HG03175 (cell line): ENCODE results near the gene PRR20G.
"Not testable (repeated sequence)": the region's sequence is repeated elsewhere in the genome, so short reads cannot be mapped to it uniquely, and the experiment has no call there.

Experiments
- ATAC-seq: cut with Tn5 transposase; IDR thresholded peaks from one replicate; pipeline ENCODE4 v1.9.1; 2021; ENCODE audit warnings: mild to moderate bottlenecking, moderate library complexity; ENCODE audit not compliant: unreplicated experiment

Gene PRR20G

DNA sequence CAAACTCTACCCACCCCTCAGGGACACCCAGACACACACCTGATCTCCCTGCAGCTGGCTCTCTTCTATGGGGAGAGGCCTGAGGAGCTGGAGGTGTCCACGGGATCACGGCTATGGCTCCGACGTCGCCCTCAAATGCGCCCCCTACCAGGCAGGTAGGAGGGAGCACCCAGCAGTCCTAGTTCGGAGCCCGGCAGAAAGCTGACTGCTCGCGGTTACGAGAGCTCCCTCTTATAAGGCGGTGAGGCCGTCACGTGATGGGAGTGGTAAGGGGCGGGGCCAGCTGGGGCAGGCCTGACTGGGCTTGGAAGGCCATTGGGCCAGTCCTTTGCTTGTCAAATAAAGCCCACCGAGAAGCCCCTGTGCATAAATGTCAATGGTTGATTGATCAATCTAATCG is at the start of gene PRR20G:
TSS of gene PRR20G (minus strand) at position 207 of the 400 bp plus-strand sequence. CDS start 681 bp downstream, outside the sequence.
- no peak for ATAC-seq

GRCh38 chr3:127337001-127337400 is 49.2 kb upstream of the PRR20G start:
- ATAC-seq: no peak

DNA sequence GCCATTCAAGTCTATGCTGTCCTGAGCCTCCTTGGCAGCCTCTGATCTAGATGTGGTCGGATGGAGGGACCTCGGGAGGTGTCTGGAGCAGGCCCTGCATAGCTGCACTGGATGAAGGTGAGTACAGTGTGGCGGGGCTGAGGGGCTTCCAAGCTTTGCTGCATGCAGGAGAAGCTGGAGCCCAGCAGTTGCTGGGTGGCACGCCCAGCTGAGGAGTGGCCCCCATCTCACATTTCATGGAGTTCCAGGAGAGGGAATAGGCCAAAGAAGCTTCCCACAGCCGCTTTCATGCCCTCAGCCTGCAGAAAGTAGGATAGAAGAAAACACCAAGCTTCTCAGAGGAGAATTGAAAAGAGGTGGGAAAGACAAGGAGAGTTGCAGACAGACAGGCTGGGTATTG is 48.3 kb upstream of the PRR20G start:
- ATAC-seq: no peak

- ATAC-seq: no peak
These were observed 42.5 kb upstream of the PRR20G start for GRCh38 chr3:127330385-127330784.

GRCh38 chr3:127329631-127330285 is 41.9 kb upstream of the PRR20G start:
- no peak for ATAC-seq

GRCh38 chr3:127328421-127328820 is 40.6 kb upstream of the PRR20G start:
- no peak for ATAC-seq

DNA sequence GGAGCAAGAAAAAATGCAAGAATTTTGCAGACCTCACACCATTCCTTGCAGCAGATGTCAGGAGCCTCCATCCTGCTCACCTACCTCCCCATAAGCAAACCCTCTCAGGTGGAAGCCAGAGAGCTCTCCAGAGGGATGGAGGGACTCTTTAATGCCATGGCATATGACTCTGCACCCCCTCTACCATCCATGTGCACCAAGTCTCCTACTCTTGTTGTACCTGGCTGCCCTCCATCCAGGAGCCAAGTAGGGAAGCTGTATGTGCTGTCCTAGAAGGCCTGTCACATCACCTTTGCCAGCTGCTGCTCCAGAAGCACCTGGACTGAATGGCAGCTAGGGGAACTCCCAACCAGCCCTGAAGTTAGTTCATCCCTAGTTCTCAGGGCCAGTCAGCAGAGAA is 38.5 kb upstream of the PRR20G start:
- ATAC-seq: no peak

- no peak for ATAC-seq
These were observed 37.7 kb upstream of the PRR20G start for GRCh38 chr3:127325629-127325961.

- no peak for ATAC-seq
These were observed 37.2 kb upstream of the PRR20G start for GRCh38 chr3:127324913-127325628.

GRCh38 chr3:127324076-127324475 is 36.2 kb upstream of the PRR20G start:
- no peak for ATAC-seq

- ATAC-seq: no peak
These were observed 35.7 kb upstream of the PRR20G start for GRCh38 chr3:127323581-127323980.

- ATAC-seq: no peak
These were observed 33.5 kb upstream of the PRR20G start for GRCh38 chr3:127321371-127321770.

DNA sequence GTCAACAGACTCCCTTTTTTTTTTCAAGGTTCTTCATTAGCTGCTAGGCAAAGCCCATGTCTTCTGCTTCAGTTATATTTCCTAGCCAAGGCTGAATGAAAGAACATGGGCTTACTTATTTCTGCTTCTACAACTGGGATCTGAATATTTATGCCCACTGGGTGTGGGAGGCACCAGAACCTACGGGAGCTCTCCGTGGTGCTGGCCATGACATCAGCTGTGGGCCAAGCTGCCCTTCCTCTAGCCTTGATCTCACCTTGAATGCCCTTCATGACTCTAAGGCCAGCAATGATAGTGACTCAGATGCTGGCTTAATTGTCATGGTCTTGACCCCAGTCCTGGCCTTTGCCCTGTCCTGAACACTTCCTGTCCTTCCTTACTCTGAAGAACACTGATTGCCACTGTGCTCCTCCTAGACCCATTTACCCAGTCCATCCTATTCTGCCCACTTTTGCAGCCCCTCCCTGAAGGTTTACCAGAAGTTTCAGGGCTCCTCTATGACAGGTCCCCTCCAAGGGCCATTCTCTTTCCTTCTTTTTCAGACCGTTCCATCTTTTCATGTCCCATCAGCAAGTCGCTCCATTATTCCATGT is 32.8 kb upstream of the PRR20G start:
- no peak for ATAC-seq

DNA sequence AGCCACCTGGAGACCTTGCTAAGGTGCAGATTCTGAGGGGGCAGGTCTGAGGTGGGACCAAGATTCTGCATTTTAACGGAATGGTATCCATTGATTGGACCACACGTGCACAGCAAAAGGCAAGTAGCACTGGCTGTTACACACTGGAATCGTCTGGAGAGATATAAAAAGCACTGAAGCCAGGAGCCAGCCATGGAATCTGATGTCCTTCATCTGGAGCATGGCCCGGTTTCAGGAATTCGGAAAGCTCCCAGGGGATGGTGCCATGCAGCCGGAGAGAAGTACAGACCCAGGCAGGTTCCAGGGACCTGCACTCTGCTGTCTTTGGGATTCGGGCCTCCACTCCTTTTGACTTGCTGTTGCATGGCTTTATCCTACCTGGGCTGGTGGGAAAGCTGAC is 28.8 kb upstream of the PRR20G start:
- no peak for ATAC-seq

DNA sequence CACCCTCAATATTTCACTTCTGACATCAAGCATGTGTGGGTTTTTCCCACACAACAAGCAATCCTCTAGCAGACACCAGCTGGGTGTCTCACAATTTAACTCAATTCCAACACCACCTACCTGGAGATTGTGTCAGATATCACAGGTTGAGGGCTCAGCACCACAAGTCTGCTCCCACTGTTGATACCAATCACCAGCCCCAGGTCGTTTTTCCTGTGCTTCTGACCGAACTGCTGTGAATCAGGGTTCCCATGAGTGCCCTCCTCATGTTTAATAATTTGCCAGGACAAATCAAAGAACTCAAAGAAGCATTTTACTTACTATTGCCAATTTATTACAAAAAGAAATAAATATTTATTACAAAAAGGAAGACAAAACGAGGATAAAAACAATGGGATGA is 25.0 kb upstream of the PRR20G start:
- ATAC-seq: no peak

GRCh38 chr3:127308821-127309220 is 21.0 kb upstream of the PRR20G start:
- not testable (repeated sequence) for ATAC-seq

GRCh38 chr3:127307916-127308315 is 20.1 kb upstream of the PRR20G start:
- ATAC-seq: no peak

GRCh38 chr3:127307112-127307835 is 19.4 kb upstream of the PRR20G start:
- no peak for ATAC-seq

DNA sequence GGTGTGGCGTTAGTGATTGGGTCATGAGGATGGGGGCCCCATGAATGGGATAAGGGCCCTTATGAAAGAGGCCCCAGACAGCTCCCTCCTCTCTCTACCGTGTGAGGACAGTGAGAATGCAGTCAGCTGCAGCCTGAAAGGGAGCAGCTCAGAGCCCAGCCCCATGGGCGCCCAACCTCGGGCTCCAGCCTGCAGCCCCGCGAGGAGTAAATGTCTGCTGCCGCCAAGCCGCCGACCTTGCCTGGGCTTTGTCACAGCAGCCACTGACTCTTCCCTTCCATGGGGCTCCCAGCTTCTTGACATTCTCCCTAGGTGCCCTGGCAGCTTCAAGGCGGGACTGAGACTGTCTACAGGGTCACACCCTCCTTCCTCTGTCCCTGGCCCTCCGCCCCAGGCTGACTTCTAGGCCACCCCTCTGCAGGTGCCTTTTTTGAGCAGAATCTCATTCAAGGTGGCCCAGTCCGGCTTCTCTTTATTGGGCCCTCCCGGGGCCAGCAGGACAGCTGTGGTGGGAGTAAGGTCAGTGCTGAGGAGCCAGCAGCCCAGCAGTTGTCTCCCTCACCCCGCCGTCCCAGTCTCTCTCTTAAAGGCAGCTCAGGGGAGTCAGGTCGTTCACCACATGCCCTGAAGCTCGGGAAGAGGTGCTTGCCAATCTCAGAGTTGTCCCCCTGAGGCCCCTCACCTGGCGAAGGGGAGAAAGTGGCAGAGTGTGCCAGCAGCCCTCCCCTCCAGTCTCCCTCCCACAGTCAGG is 18.7 kb upstream of the PRR20G start:
- ATAC-seq: no peak

GRCh38 chr3:127305499-127306060 is 17.7 kb upstream of the PRR20G start:
- no peak for ATAC-seq
